CD8-positive, alpha-beta memory T cell (primary cell): ENCODE results near the gene NRARP. TPM values are rescaled to one million over a fixed set of nuclear protein-coding genes. Genes with fewer than 3 reads are reported as not detected.

Experiments
- CTCF ChIA-PET: fragments of 350-600 bp; sonication (Branson Sonifier 250); formaldehyde crosslinking; loops from one replicate; lab custom pipeline; 2021; ENCODE audit warnings: antibody characterized with exemption; lab: Charles Lee
- POLR2A ChIA-PET: fragments of 350-600 bp; sonication (Branson Sonifier 250); formaldehyde crosslinking; loops from one replicate; lab custom pipeline; 2021; ENCODE audit warnings: antibody characterized with exemption; lab: Charles Lee
- DNase-seq, 5 donors: peaks; one replicate each; pipeline versions ENCODE4 v3.0.0 to v3.0.0-alpha.2; 2020 to 2022; ENCODE audit warnings: mixed read lengths in 1 of 5
- H3K27ac ChIP-seq: one replicate; pipeline ENCODE4 v1.7.0; 2013; ENCODE audit warnings: low read depth, mild to moderate bottlenecking, low read length, moderate library complexity
- H3K27me3 ChIP-seq: 2 replicates; pipeline ENCODE4 v1.7.0; 2013; ENCODE audit warnings: low read length, mild to moderate bottlenecking; ENCODE audit not compliant: insufficient read depth, poor library complexity, severe bottlenecking
- H3K36me3 ChIP-seq: 2 replicates; pipeline ENCODE4 v1.7.0; 2013; ENCODE audit warnings: mild to moderate bottlenecking, low read length, moderate library complexity; ENCODE audit not compliant: insufficient read depth
- H3K4me1 ChIP-seq: 2 replicates; pipeline ENCODE4 v1.7.0; 2013; ENCODE audit warnings: mild to moderate bottlenecking, low read length, moderate library complexity; ENCODE audit not compliant: insufficient read depth
- H3K4me3 ChIP-seq: 2 replicates; pipeline ENCODE4 v1.7.0; 2013; ENCODE audit warnings: mild to moderate bottlenecking, low read length
- H3K9me3 ChIP-seq: 2 replicates; pipeline ENCODE4 v1.7.0; 2013; ENCODE audit warnings: mild to moderate bottlenecking, low read length
- H3K27ac Mint-ChIP-seq, 8 donors: one replicate each; pipeline ENCODE4 v1.8.0; 2020 to 2021; ENCODE audit warnings: mixed read lengths in 8 of 8, mild to moderate bottlenecking in 6 of 8, inconsistent platforms in 3 of 8, moderate library complexity in 3 of 8
- H3K27me3 Mint-ChIP-seq, 2 donors: one replicate each; pipeline ENCODE4 v1.8.0; 2020 to 2021; ENCODE audit warnings: mixed read lengths in 2 of 2, mild to moderate bottlenecking in 1 of 2, moderate library complexity in 1 of 2
- H3K36me3 Mint-ChIP-seq, 3 donors: one replicate each; pipeline ENCODE4 v1.8.0; 2020 to 2021; ENCODE audit warnings: mixed read lengths in 3 of 3, inconsistent platforms in 1 of 3, mild to moderate bottlenecking in 1 of 3
- H3K4me1 Mint-ChIP-seq, 3 donors: one replicate each; pipeline ENCODE4 v1.8.0; 2020 to 2021; ENCODE audit warnings: mixed read lengths in 3 of 3, inconsistent platforms in 1 of 3, mild to moderate bottlenecking in 1 of 3
- H3K4me3 Mint-ChIP-seq, 7 donors: one replicate each; pipeline ENCODE4 v1.8.0; 2020 to 2021; ENCODE audit warnings: mixed read lengths in 7 of 7, mild to moderate bottlenecking in 6 of 7, moderate library complexity in 4 of 7, inconsistent platforms in 2 of 7
- H3K9me3 Mint-ChIP-seq, 5 donors: one replicate each; pipeline ENCODE4 v1.8.0; 2020 to 2022; ENCODE audit warnings: mixed read lengths in 5 of 5, mild to moderate bottlenecking in 3 of 5, moderate library complexity in 2 of 5, inconsistent platforms in 1 of 5
- polyA plus RNA-seq: library from polyadenylated mRNA; unstranded; fragments of 300-500 nt; fragmentation: Illumina TruSeq; gene quantifications from one replicate; pipeline ENCODE4 v1.2.3, GENCODE V29; 2021
- total RNA-seq, 2 experiments: library from RNA; stranded (reverse); gene quantifications; one replicate each; pipeline ENCODE4 v1.2.3, GENCODE V29; 2021

NRARP gene
- total and polyA plus RNA-seq, 3 experiments from 2014 or later = 1.9 to 2.3 TPM; not detected in 1

DNA sequence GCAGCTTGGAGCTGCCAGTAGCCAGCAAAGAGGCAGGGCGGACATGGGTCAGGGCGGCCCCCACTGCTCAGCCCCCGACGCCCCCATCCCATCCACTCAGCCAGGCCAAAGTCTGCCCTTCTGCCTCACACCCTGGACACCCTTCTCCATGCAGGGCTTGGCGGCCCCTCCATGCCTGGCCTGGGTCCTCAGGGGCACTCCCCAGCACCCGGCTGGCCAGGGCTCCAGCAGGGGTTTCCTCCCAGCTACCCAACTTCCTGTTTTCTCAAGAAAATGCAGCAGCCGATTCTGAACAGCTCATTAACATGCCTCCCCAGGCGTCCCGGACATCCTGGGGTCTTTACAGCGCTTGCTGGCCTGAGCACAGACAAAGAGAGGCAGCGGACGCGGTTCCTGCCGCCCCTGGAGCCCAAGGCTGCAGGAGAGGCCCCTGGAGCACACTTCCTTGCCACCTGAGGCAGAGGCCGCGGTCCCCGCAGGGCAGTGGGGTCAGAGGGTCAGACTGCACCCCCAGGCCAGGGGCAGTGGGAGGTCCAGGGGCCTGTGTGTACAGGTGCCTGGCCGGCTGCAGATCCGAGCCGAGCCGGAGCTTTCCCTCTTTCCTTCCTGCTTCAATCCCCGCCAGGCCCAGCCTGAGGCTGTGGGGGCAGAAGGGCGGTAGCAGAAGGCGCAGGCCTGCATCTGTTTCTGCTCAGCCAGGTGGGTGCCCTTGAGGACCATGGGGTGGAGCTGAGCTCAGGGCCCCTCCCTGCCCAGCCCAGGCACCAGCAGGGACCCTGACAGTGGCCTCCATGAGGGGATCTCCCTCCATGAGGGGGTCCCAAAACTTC is 18.7 kb upstream of the NRARP start:
- POLR2A ChIA-PET = no interaction called here
- H3K27ac ChIP-seq = no peak overlapping the region
- H3K9me3 Mint-ChIP-seq = no peaks in the 10 kb centered on the region

DNA sequence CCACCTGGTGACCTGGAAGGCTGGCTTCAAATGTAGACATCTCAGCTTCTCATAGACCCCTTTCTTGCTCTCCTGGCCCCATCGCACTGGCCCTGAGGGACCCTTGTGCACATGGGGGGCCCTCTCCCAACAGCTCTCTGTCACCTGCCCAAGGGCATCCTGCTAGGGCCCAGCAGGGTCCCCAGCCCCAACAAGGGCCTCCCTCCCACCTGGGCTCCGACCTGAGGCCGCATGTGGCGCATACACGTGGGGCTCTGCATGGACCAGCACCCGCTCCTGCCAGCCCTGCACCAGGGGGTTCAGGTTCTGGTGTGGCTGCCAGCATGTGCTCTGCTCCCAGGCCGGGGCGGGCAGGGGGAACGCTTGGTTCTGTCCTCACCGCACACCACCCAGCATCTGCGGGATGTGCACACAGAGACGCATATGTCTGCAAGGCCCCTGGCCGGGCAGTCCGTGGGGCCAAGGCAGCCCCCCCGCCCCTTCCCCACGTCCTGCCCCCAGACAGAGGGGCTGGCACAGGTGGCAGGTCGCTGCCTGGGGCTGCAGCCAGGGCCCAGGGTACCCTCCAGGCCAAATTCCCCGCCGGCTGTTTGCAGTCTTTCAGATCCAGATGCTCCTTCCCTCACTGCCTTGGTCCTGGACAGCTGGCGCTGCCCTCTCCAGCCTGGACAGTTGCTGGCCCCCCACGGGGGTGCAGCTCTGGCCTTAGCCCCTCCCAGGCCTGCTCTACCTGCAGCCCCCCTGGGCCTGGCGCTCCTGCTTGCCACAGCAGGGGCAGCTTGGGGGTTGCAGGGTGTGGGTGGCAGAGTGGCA is 17.9 kb upstream of the NRARP start:
- Histone ChIP-seq H3K4me1 (peaks cover 10% of the 10 kb centered on the region), H3K27me3 (no peaks in the 10 kb centered on the region), H3K36me3 (no peaks in the 10 kb centered on the region), H3K27ac (no peak overlapping the region), H3K9me3 (no peaks in the 10 kb centered on the region), H3K4me3 (no peak overlapping the region)
- H3K36me3 Mint-ChIP-seq = no peaks in the 10 kb centered on the region
- peaks cover 10 to 18% of the 10 kb centered on the region in 2 donors for H3K27me3 Mint-ChIP-seq
- POLR2A ChIA-PET = no interaction called here
- DNase-seq = peak in 1 of 5 donors; percentile 47
- H3K9me3 Mint-ChIP-seq = no peaks in the 10 kb centered on the region
- H3K4me1 Mint-ChIP-seq = peaks cover 0 to 5% (median 0%) of the 10 kb centered on the region in 3 donors
- H3K27ac Mint-ChIP-seq = no peak overlapping the region
- H3K4me3 Mint-ChIP-seq = no peak overlapping the region
- CTCF ChIA-PET = interaction anchor here (0.9 to 1.0 kb wide), 2 partner anchors 17 to 142 kb away, joined by 3 read pairs; partner anchors contain the start of gene NRARP

More for the DNA sequence above, 18.7 kb upstream of the NRARP start:
- CTCF ChIA-PET = interaction anchor here (0.9 kb wide), 1 partner anchor 18 kb away, joined by 3 read pairs; the partner anchor contains the start of gene NRARP
- Histone ChIP-seq H3K27me3 (no peaks in the 10 kb centered on the region), H3K4me3 (no peak overlapping the region), H3K4me1 (peaks cover 10% of the 10 kb centered on the region), H3K36me3 (no peaks in the 10 kb centered on the region), H3K9me3 (no peaks in the 10 kb centered on the region)
- peaks cover 16 to 27% of the 10 kb centered on the region in 2 donors for H3K27me3 Mint-ChIP-seq
- H3K4me1 Mint-ChIP-seq = peaks cover 0 to 5% (median 0%) of the 10 kb centered on the region in 3 donors
- no peak overlapping the region for H3K27ac Mint-ChIP-seq
- peak overlapping the region in 1 of 7 donors; percentile 39 for H3K4me3 Mint-ChIP-seq
- H3K36me3 Mint-ChIP-seq = no peaks in the 10 kb centered on the region
- no peak for DNase-seq

DNA sequence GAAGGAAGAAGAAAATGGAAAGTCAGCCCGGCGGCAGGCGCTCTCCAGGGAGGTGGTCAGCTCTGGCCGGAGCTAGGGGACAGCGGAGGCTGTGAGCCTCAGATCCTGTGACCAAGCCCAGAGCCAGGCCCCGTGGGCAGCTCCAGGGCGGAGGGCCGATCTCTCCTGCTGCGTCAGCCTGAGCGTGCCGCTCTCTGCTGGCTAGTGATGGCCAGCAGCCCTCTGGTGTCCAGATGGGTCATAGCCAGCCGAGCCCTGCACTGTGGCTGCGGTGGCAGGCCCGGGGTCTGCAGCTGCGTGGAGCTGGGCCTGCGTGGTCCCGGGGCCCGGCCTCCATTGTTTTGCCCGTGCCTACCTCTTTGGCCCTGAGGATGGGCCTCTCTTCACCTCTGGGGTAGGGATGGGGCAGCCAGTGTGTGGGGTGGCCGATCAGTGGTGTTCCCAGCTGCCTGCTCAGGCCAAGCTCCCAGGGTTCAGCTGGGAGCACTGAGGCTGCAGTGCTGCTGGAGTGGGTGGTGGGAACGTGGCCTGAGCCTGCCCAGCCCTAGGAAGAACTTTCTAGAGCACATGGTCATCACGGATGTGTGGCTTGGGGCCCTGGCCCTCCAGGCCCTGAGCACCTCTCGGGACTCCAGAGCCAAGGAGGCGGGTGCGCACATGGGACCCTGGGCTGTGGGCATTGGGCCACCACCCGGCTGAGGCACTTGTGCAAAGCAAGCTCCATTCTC is 17.1 kb upstream of the NRARP start:
- Histone ChIP-seq H3K27ac (no peak overlapping the region), H3K9me3 (no peaks in the 10 kb centered on the region), H3K4me3 (no peak overlapping the region), H3K36me3 (no peaks in the 10 kb centered on the region), H3K27me3 (no peaks in the 10 kb centered on the region), H3K4me1 (peaks cover 10% of the 10 kb centered on the region)
- Mint-ChIP-seq H3K4me3 (no peak overlapping the region), H3K27me3 (peaks cover 5 to 11% of the 10 kb centered on the region in 2 donors), H3K9me3 (no peaks in the 10 kb centered on the region), H3K36me3 (no peaks in the 10 kb centered on the region), H3K27ac (no peak overlapping the region), H3K4me1 (peaks cover 0 to 5% (median 0%) of the 10 kb centered on the region in 3 donors)
- CTCF ChIA-PET = interaction anchor here (1.0 kb wide), 1 partner anchor 143 kb away, joined by 3 read pairs; no protein-coding TSS in a partner anchor
- POLR2A ChIA-PET = no interaction called here
- no peak for DNase-seq

GRCh38 chr9:137318602-137319001 is 16.5 kb upstream of the NRARP start:
- H3K4me1 ChIP-seq = peaks cover 10% of the 10 kb centered on the region
- DNase-seq = peak in 1 of 5 donors; percentile 38
- no peak overlapping the region for H3K4me3 ChIP-seq
- POLR2A ChIA-PET = no interaction called here
- H3K27ac ChIP-seq = no peak overlapping the region
- no peaks in the 10 kb centered on the region for H3K9me3 Mint-ChIP-seq
- no peak overlapping the region for H3K4me3 Mint-ChIP-seq
- H3K9me3 ChIP-seq = no peaks in the 10 kb centered on the region
- CTCF ChIA-PET = no interaction called here
- no peaks in the 10 kb centered on the region for H3K27me3 ChIP-seq
- H3K4me1 Mint-ChIP-seq = peaks cover 0 to 5% (median 0%) of the 10 kb centered on the region in 3 donors
- H3K27ac Mint-ChIP-seq = no peak overlapping the region
- no peaks in the 10 kb centered on the region for H3K36me3 ChIP-seq
- H3K36me3 Mint-ChIP-seq = no peaks in the 10 kb centered on the region
- peaks cover 3 to 9% of the 10 kb centered on the region in 2 donors for H3K27me3 Mint-ChIP-seq

DNA sequence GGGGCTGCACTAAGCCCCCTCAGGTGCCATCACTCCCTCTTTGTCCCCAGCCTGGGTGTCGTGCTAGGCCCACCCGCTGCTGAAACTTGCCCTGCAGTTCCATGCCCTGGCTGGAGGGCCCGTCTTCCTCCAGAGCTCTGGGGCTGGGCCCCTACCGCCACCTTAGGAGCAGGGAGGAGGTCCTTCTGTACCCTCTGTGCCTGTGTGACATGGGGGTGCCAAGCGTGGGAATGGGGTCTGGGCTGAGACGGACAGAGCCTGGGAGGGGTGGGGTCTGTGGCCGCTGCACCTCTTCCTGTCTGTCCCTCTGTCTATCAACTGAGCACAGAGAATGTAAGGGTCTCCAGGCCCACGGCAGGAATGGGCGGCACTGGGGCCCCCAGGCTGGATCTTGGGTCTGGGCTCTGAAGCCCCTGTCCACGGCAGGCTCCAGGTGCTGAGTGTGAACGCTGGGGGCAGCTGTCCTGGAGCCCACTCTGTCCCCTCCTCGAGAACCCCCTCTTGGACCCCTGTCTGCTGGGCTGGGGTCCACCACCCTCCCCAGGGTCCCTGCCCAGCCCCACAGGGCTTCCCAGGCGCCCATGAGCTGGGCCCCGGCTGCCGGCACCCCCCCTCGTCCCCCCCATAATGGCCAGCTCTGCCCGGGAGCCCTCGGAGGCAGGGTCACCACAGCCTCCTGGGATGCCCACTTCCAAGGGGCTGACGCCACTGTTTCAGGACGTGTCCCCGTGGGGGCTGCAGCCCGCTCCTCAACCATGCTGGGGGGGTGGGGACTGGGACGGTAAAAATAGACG is 15.8 kb upstream of the NRARP start:
- POLR2A ChIA-PET = no interaction called here

GRCh38 chr9:137317021-137317717 is 15.1 kb upstream of the NRARP start:
- Mint-ChIP-seq H3K27me3 (peaks cover 3 to 9% of the 10 kb centered on the region in 2 donors), H3K4me3 (no peak overlapping the region), H3K27ac (no peak overlapping the region), H3K36me3 (no peaks in the 10 kb centered on the region), H3K4me1 (peaks cover 0 to 5% (median 0%) of the 10 kb centered on the region in 3 donors), H3K9me3 (no peaks in the 10 kb centered on the region)
- DNase-seq = peak in 1 of 5 donors; percentile 42
- no peaks in the 10 kb centered on the region for H3K9me3 ChIP-seq
- no peaks in the 10 kb centered on the region for H3K27me3 ChIP-seq
- no peak overlapping the region for H3K27ac ChIP-seq
- peaks cover 10% of the 10 kb centered on the region for H3K4me1 ChIP-seq
- H3K4me3 ChIP-seq = no peak overlapping the region
- no peaks in the 10 kb centered on the region for H3K36me3 ChIP-seq
- ChIA-PET CTCF (no interaction called here), POLR2A (no interaction called here)

More for the DNA sequence above, 15.8 kb upstream of the NRARP start:
- Histone ChIP-seq H3K27ac (no peak overlapping the region), H3K27me3 (no peaks in the 10 kb centered on the region), H3K36me3 (no peaks in the 10 kb centered on the region), H3K4me1 (peaks cover 10% of the 10 kb centered on the region), H3K4me3 (no peak overlapping the region), H3K9me3 (no peaks in the 10 kb centered on the region)
- H3K36me3 Mint-ChIP-seq = no peaks in the 10 kb centered on the region
- peaks cover 3 to 9% of the 10 kb centered on the region in 2 donors for H3K27me3 Mint-ChIP-seq
- H3K27ac Mint-ChIP-seq = no peak overlapping the region
- no peak overlapping the region for H3K4me3 Mint-ChIP-seq
- H3K4me1 Mint-ChIP-seq = peaks cover 0 to 5% (median 0%) of the 10 kb centered on the region in 3 donors
- DNase-seq = peak in 1 of 5 donors; percentile 38
- no peaks in the 10 kb centered on the region for H3K9me3 Mint-ChIP-seq
- CTCF ChIA-PET = no interaction called here
